Measurements from ENCODE around the gene GLRX2.
"Not testable (repeated sequence)": the region's sequence is repeated elsewhere in the genome, so short reads cannot be mapped to it uniquely, and the experiment has no call there.

GLRX2 gene

DNA sequence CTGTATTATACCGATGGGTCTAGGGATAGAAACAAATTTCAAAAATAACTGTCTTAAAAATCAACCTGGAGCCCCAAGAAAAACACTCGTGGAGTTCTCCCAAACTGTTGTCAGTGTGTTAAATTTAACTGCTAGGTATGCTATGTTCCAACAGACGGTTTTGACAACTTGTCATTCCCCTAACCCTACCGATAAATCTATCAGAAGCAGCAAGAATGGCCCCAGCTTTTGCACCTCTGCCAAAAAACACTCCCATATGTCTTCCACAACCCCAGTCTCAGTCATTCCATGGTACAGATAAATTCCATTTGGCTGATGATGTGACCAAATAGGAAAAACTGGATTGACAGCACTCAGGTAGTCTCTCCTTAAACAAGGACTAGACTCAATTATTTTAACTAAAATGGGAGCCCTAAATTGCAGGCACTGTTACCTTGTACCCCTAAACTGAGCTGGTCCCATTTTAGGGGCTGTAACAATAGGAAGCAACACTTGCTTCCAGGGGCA, 51.0 kb downstream of the GLRX2 start:
- H3K9me3 Mint-ChIP-seq, result no peaks in the 10 kb centered on the region
- peaks cover 20% of the 10 kb centered on the region for H3K4me1 Mint-ChIP-seq
- no peak overlapping the region for H3K27ac Mint-ChIP-seq
- peaks cover 5% of the 10 kb centered on the region for H3K36me3 Mint-ChIP-seq (ENCODE audit: low read depth)
- no peak overlapping the region for H3K4me3 Mint-ChIP-seq
- no peaks in the 10 kb centered on the region for H3K27me3 Mint-ChIP-seq (ENCODE audit: low read depth)
- TF ChIP-seq, protein P1, sequence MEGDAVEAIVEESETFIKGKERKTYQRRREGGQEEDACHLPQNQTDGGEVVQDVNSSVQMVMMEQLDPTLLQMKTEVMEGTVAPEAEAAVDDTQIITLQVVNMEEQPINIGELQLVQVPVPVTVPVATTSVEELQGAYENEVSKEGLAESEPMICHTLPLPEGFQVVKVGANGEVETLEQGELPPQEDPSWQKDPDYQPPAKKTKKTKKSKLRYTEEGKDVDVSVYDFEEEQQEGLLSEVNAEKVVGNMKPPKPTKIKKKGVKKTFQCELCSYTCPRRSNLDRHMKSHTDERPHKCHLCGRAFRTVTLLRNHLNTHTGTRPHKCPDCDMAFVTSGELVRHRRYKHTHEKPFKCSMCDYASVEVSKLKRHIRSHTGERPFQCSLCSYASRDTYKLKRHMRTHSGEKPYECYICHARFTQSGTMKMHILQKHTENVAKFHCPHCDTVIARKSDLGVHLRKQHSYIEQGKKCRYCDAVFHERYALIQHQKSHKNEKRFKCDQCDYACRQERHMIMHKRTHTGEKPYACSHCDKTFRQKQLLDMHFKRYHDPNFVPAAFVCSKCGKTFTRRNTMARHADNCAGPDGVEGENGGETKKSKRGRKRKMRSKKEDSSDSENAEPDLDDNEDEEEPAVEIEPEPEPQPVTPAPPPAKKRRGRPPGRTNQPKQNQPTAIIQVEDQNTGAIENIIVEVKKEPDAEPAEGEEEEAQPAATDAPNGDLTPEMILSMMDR (IDR thresholded peaks at IDR 0.05; ENCODE audit: unreplicated experiment in 3 of 3), result no peak

DNA sequence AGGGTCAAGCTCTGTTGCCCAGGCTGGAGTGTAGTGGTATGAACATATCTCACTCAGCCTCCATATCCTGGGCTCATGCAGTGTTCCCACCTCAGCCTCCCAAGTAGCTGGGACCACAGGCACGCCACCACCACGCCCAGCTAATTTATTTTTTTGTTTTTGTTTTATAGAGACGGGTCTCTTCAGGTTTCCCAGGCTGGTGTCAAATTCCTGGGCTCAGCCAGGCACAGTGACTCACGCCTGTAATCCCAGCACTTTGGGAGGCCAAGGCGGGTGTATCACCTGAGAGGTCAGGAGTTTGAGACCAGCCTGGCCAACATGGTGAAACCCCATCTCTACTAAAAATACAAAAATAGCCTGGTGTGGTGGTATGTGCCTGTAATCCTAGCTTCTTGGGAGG, 56.3 kb downstream of the GLRX2 start:
- not testable (repeated sequence) for H3K9me3 Mint-ChIP-seq; H3K27ac Mint-ChIP-seq; H3K27me3 Mint-ChIP-seq (ENCODE audit: low read depth); H3K4me3 Mint-ChIP-seq; H3K4me1 Mint-ChIP-seq
- peaks cover 31% of the 10 kb centered on the region for H3K36me3 Mint-ChIP-seq (ENCODE audit: low read depth)
